GM23338 (cell line): ENCODE results near the gene PHLDB1. TPM values are rescaled to one million over a fixed set of nuclear protein-coding genes. Genes with fewer than 3 reads are reported as not detected.
A peak's percentile ranks its signal among the peaks of the same experiment; 100 is the strongest.

Experiments
- ATAC-seq: fragments of 200-7000 bp; cut with Tn5 transposase; 3 replicates; pipeline ENCODE4 v1.9.1; 2020
- DNase-seq: peaks from one replicate; pipeline ENCODE4 v3.0.0-alpha.2; 2015; ENCODE audit warnings: low spot score
- H2AFZ ChIP-seq: fragments of 200-600 bp; sonication (generic); 2 replicates; pipeline ENCODE4 v1.8.0; 2016; ENCODE audit warnings: antibody characterized with exemption, mild to moderate bottlenecking, moderate library complexity
- H3F3A ChIP-seq: fragments of 200-600 bp; sonication (generic); replicated peaks from 2 replicates; pipeline ENCODE4 v1.8.0; 2017; ENCODE audit warnings: antibody characterized with exemption, mixed run types, low read depth
- H3K27ac ChIP-seq: fragments of 200-600 bp; sonication (generic); 2 replicates; pipeline ENCODE4 v1.6.1; 2016; ENCODE audit warnings: low read depth
- H3K27me3 ChIP-seq: fragments of 200-600 bp; sonication (generic); 2 replicates; pipeline ENCODE4 v1.8.0; 2016; ENCODE audit warnings: mild to moderate bottlenecking, mixed run types, moderate library complexity; ENCODE audit not compliant: insufficient read depth
- H3K36me3 ChIP-seq: fragments of 200-600 bp; sonication (generic); 2 replicates; pipeline ENCODE4 v1.8.0; 2016; ENCODE audit warnings: mild to moderate bottlenecking; ENCODE audit not compliant: insufficient read depth
- H3K4me1 ChIP-seq: fragments of 200-600 bp; sonication (generic); 2 replicates; pipeline ENCODE4 v1.8.0; 2016; ENCODE audit warnings: mild to moderate bottlenecking, moderate library complexity; ENCODE audit not compliant: insufficient read depth
- H3K4me2 ChIP-seq: fragments of 200-600 bp; sonication (generic); 2 replicates; pipeline ENCODE4 v1.7.1; 2017; ENCODE audit warnings: mixed run types
- H3K4me3 ChIP-seq: fragments of 200-600 bp; sonication (generic); 2 replicates; pipeline ENCODE4 v1.6.1; 2016; ENCODE audit warnings: mixed run types
- H3K79me2 ChIP-seq: fragments of 200-600 bp; sonication (generic); replicated peaks from 2 replicates; pipeline ENCODE4 v1.8.0; 2017; ENCODE audit warnings: mild to moderate bottlenecking; ENCODE audit not compliant: insufficient read depth
- H3K9me2 ChIP-seq: fragments of 200-600 bp; sonication (generic); 2 replicates; pipeline ENCODE4 v1.8.0; 2017; ENCODE audit not compliant: insufficient read depth
- H4K20me1 ChIP-seq: fragments of 200-600 bp; sonication (generic); replicated peaks from 2 replicates; pipeline ENCODE4 v1.8.0; 2017; ENCODE audit warnings: mild to moderate bottlenecking; ENCODE audit not compliant: insufficient read depth
- H3K27ac Mint-ChIP-seq: 2 replicates; pipeline ENCODE4 v1.8.0; 2020; ENCODE audit warnings: inconsistent platforms, mild to moderate bottlenecking, moderate library complexity, mixed read lengths
- H3K27me3 Mint-ChIP-seq: 3 replicates; pipeline ENCODE4 v1.8.0; 2022; ENCODE audit warnings: low read depth, mild to moderate bottlenecking, moderate library complexity, mixed read lengths, inconsistent platforms; ENCODE audit not compliant: insufficient read depth, poor library complexity
- H3K36me3 Mint-ChIP-seq: 3 replicates; pipeline ENCODE4 v1.8.0; 2021; ENCODE audit warnings: low read depth, mild to moderate bottlenecking, inconsistent platforms, moderate library complexity, mixed read lengths
- H3K4me1 Mint-ChIP-seq: 3 replicates; pipeline ENCODE4 v1.8.0; 2020; ENCODE audit warnings: mild to moderate bottlenecking, inconsistent platforms, mixed read lengths
- H3K4me3 Mint-ChIP-seq: 3 replicates; pipeline ENCODE4 v1.8.0; 2021; ENCODE audit warnings: moderate library complexity, mild to moderate bottlenecking, inconsistent platforms, mixed read lengths
- H3K9me3 Mint-ChIP-seq: 3 replicates; pipeline ENCODE4 v1.8.0; 2020; ENCODE audit warnings: moderate library complexity, mild to moderate bottlenecking, inconsistent platforms, mixed read lengths
- EZH2 ChIP-seq: fragments of 200-600 bp; sonication (generic); IDR thresholded peaks from one replicate; pipeline ENCODE4 v1.8.0; 2017; ENCODE audit warnings: antibody characterized with exemption, mild to moderate bottlenecking, low read depth; ENCODE audit not compliant: unreplicated experiment
- JUNB ChIP-seq: IDR thresholded peaks from one replicate; pipeline ENCODE4 v1.6.1; 2016; ENCODE audit warnings: antibody characterized with exemption; ENCODE audit not compliant: unreplicated experiment
- NANOG ChIP-seq: IDR thresholded peaks from 2 replicates; pipeline ENCODE4 v1.6.1; 2016; ENCODE audit warnings: antibody characterized with exemption, borderline replicate concordance
- POLR2AphosphoS5 ChIP-seq: IDR thresholded peaks from 2 replicates; pipeline ENCODE4 v1.6.1; 2016; ENCODE audit warnings: antibody characterized with exemption, low read depth
- STAT1 ChIP-seq: IDR thresholded peaks from one replicate; pipeline ENCODE4 v1.6.1; 2016; ENCODE audit warnings: antibody characterized with exemption; ENCODE audit not compliant: unreplicated experiment
- ZNF114 ChIP-seq: fragments of 250-450 bp; sonication (Bioruptor Pico); IDR thresholded peaks from 2 replicates; pipeline ENCODE4 v1.5.0; 2020; ENCODE audit warnings: mild to moderate bottlenecking, moderate library complexity
- ZNF331 ChIP-seq: fragments of 250-450 bp; sonication (Bioruptor Pico); IDR thresholded peaks from 2 replicates; pipeline ENCODE4 v1.5.0; 2020; ENCODE audit warnings: low read depth, mild to moderate bottlenecking, moderate library complexity
- polyA plus RNA-seq: library from polyadenylated mRNA; unstranded; fragments of >200 nt; fragmentation: Nextera tagmentation; extraction: Ambion mirVana; gene quantifications from 2 replicates; pipeline ENCODE4 v1.2.1, GENCODE V29; 2016
- total RNA-seq: library from RNA; depleted of rRNA; stranded (reverse); fragments of >200 nt; shearing (Covaris generic); gene quantifications from 2 replicates; pipeline ENCODE4 v1.2.3, GENCODE V29; 2014
- TF ChIP-seq, protein P1 (sequence below): IDR thresholded peaks from one replicate; pipeline ENCODE4 v1.6.1; 2018; ENCODE audit warnings: antibody characterized with exemption; ENCODE audit not compliant: unreplicated experiment
- TF ChIP-seq, protein P2 (sequence below), 2 experiments: fragments of 200-600 bp in 1 of 2; sonication (generic) in 1 of 2; conservative IDR thresholded peaks; 2 replicates each; pipeline versions ENCODE4 v1.5.1 to v1.6.1; 2016 to 2017; ENCODE audit warnings: antibody characterized with exemption in 2 of 2, low read depth in 2 of 2, mild to moderate bottlenecking in 2 of 2, moderate library complexity in 1 of 2

PHLDB1 gene
- total and polyA plus RNA-seq, 2 experiments from 2014 or later = 46.0 to 85.2 TPM

DNA sequence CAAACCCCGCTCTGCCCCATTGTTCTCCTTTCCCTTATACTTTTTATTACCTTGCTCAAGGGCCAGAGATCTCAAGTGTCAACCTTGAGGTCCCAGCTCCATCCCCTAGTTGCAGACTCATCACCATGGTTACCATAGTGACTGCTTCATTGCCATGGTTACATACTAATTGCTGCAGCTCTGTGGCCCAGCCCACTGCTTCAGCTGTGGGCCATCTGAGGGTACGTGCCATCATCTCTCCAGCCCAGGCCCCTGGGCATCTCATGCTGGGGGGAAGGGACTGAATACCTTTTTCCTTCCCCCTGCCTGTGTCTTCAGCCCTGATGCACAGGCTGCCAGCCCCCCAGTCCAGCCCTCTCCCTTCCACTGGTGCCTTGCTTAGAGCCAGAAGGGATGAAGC, 49.8 kb downstream of the PHLDB1 start (continued):
- TF ChIP-seq, protein P1, sequence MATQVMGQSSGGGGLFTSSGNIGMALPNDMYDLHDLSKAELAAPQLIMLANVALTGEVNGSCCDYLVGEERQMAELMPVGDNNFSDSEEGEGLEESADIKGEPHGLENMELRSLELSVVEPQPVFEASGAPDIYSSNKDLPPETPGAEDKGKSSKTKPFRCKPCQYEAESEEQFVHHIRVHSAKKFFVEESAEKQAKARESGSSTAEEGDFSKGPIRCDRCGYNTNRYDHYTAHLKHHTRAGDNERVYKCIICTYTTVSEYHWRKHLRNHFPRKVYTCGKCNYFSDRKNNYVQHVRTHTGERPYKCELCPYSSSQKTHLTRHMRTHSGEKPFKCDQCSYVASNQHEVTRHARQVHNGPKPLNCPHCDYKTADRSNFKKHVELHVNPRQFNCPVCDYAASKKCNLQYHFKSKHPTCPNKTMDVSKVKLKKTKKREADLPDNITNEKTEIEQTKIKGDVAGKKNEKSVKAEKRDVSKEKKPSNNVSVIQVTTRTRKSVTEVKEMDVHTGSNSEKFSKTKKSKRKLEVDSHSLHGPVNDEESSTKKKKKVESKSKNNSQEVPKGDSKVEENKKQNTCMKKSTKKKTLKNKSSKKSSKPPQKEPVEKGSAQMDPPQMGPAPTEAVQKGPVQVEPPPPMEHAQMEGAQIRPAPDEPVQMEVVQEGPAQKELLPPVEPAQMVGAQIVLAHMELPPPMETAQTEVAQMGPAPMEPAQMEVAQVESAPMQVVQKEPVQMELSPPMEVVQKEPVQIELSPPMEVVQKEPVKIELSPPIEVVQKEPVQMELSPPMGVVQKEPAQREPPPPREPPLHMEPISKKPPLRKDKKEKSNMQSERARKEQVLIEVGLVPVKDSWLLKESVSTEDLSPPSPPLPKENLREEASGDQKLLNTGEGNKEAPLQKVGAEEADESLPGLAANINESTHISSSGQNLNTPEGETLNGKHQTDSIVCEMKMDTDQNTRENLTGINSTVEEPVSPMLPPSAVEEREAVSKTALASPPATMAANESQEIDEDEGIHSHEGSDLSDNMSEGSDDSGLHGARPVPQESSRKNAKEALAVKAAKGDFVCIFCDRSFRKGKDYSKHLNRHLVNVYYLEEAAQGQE = no peak
- TF ChIP-seq STAT1 (no peak), EZH2 (no peak), JUNB (no peak)

DNA sequence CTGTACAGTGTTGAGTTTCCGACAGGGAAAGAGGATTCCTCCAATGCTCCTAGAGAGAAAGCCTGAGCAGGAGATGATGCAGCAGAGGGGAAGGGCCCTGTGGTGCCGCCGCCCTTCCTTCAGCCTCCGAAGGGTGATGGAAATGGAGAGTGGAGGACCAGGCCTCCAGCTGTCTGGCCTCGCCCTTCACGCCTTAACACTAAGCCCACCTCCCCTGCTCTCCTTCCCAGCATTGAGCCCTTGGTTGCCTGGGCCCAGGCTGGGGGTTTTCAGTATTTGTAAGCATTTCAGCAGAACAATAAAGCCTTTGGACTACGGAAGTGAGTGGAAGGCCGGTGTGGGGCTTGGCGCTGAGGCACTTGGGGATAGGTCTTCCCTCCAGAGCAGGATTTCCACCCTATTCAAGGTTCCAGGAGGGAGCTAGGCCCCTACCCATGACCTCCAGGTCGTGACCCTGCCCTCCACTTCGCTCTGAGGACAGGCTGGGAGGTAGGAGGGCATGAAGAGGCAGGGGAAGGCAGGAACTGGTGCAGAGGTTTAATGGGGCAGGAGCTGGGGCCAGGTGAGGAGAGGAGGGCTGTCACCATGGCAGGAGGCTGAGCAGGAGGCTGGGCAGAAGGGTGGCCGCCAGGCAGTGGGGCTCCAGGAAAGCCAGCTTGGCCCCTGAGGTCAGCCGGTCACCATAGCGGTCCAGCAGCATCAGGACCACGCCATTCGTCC, 50.5 kb downstream of the PHLDB1 start:
- no peak for DNase-seq
- Mint-ChIP-seq H3K36me3 (peaks cover 8% of the 10 kb centered on the region), H3K27me3 (peaks cover 23% of the 10 kb centered on the region), H3K27ac (no peak overlapping the region), H3K9me3 (no peaks in the 10 kb centered on the region), H3K4me3 (no peak overlapping the region; the same call in 2 of the 3 replicates), H3K4me1 (peaks cover 32% of the 10 kb centered on the region)
- Histone ChIP-seq H3F3A (peaks cover 10% of the 10 kb centered on the region; the same call in 1 of the 2 replicates), H3K4me2 (peak overlapping the region; percentile 65; the same call in 1 of the 2 replicates), H3K9me2 (no peaks in the 10 kb centered on the region), H4K20me1 (peaks cover 4% of the 10 kb centered on the region; the same call in 1 of the 2 replicates), H3K4me3 (no peak overlapping the region), H3K36me3 (0 out of 2 replicates have a peak, but pooled peaks cover 3% of the 10 kb centered on the region), H3K27ac (no peak overlapping the region), H3K27me3 (no peaks in the 10 kb centered on the region), H3K4me1 (peaks cover 21% of the 10 kb centered on the region), H2AFZ (no peak overlapping the region), H3K79me2 (no peaks in the 10 kb centered on the region)
- TF ChIP-seq ZNF114 (CRISPR knock-in tag) (no peak), EZH2 (no peak), STAT1 (no peak), NANOG (no peak), POLR2AphosphoS5 (peak; percentile 17), ZNF331 (CRISPR knock-in tag) (no peak)
- TF ChIP-seq, protein P2, sequence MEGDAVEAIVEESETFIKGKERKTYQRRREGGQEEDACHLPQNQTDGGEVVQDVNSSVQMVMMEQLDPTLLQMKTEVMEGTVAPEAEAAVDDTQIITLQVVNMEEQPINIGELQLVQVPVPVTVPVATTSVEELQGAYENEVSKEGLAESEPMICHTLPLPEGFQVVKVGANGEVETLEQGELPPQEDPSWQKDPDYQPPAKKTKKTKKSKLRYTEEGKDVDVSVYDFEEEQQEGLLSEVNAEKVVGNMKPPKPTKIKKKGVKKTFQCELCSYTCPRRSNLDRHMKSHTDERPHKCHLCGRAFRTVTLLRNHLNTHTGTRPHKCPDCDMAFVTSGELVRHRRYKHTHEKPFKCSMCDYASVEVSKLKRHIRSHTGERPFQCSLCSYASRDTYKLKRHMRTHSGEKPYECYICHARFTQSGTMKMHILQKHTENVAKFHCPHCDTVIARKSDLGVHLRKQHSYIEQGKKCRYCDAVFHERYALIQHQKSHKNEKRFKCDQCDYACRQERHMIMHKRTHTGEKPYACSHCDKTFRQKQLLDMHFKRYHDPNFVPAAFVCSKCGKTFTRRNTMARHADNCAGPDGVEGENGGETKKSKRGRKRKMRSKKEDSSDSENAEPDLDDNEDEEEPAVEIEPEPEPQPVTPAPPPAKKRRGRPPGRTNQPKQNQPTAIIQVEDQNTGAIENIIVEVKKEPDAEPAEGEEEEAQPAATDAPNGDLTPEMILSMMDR (conservative IDR thresholded peaks at IDR 0.05; ENCODE audit: low read depth in 2 of 2) = no peak
- ATAC-seq = no peak
